H1 (cell line): ENCODE results near the gene VGF. TPM values are rescaled to one million over a fixed set of nuclear protein-coding genes. Genes with fewer than 3 reads are reported as not detected.
A peak's percentile ranks its signal among the peaks of the same experiment; 100 is the strongest.

Experiments
- CTBP2 ChIP-seq: IDR thresholded peaks from 2 replicates; pipeline ENCODE4 v1.7.0; 2011; ENCODE audit warnings: borderline replicate concordance, mild to moderate bottlenecking, moderate library complexity, mixed read lengths, low read length; ENCODE audit not compliant: insufficient read depth, insufficient read length
- E2F6 ChIP-seq: IDR thresholded peaks from 2 replicates; pipeline ENCODE4 v1.6.1; 2012; ENCODE audit warnings: inconsistent platforms
- GABPA ChIP-seq: IDR thresholded peaks from 2 replicates; pipeline ENCODE4 v1.6.1; 2011; ENCODE audit warnings: mild to moderate bottlenecking, low read length, moderate library complexity, borderline replicate concordance; ENCODE audit not compliant: insufficient read depth
- KDM1A ChIP-seq: fragments of 200-600, 300-600 bp; sonication (generic); IDR thresholded peaks from 2 replicates; pipeline ENCODE4 v1.7.1; 2016; ENCODE audit warnings: mild to moderate bottlenecking, low read length, borderline replicate concordance
- SIRT6 ChIP-seq: IDR thresholded peaks from one replicate; pipeline ENCODE4 v1.7.1; 2012; ENCODE audit warnings: low read length, inconsistent platforms
- SP1 ChIP-seq: IDR thresholded peaks from 2 replicates; pipeline ENCODE4 v1.6.1; 2011; ENCODE audit warnings: low read depth, low read length
- SUZ12 ChIP-seq: fragments of 200-600 bp; sonication (generic); IDR thresholded peaks from 2 replicates; pipeline ENCODE4 v1.6.1; 2012; ENCODE audit warnings: mild to moderate bottlenecking, inconsistent platforms, low read length, moderate library complexity, mixed read lengths
- TBP ChIP-seq: IDR thresholded peaks from 2 replicates; pipeline ENCODE4 v1.6.1; 2011; ENCODE audit warnings: low read depth, low read length, improper control_type of control experiment
- TCF12 ChIP-seq: IDR thresholded peaks from 2 replicates; pipeline ENCODE4 v1.6.1; 2011; ENCODE audit warnings: low read depth, mild to moderate bottlenecking, low read length
- polyA plus RNA-seq, 7 experiments: library from polyadenylated mRNA; depleted of rRNA in 3 of 7; stranded (reverse) in 5 of 7; unstranded in 2 of 7; fragments of >200 nt in 5 of 7; fragments of 200-250 nt in 2 of 7; gene quantifications; 1 replicate in 5 of 7; 2 replicates in 1 of 7; 4 replicates in 1 of 7; pipeline versions ENCODE4 v1.2.1 to v1.2.3, GENCODE V29; 2011 to 2013; ENCODE audit warnings: missing spikeins in 2 of 7, mixed read lengths in 2 of 7
- total RNA-seq: library from RNA; stranded (reverse); fragmentation: NEBNext Ultra II Directional; extraction: Animal tissue kit (Norgen Biotek cat#: 25700); gene quantifications from 2 replicates; pipeline ENCODE4 v1.2.1, GENCODE V29; 2021

VGF gene
- total and polyA plus RNA-seq, 2 of the 8 experiments (the other 6 are each of a cell fraction or from before 2014, with no cell fraction given), result 1.6 to 7.0 TPM

DNA sequence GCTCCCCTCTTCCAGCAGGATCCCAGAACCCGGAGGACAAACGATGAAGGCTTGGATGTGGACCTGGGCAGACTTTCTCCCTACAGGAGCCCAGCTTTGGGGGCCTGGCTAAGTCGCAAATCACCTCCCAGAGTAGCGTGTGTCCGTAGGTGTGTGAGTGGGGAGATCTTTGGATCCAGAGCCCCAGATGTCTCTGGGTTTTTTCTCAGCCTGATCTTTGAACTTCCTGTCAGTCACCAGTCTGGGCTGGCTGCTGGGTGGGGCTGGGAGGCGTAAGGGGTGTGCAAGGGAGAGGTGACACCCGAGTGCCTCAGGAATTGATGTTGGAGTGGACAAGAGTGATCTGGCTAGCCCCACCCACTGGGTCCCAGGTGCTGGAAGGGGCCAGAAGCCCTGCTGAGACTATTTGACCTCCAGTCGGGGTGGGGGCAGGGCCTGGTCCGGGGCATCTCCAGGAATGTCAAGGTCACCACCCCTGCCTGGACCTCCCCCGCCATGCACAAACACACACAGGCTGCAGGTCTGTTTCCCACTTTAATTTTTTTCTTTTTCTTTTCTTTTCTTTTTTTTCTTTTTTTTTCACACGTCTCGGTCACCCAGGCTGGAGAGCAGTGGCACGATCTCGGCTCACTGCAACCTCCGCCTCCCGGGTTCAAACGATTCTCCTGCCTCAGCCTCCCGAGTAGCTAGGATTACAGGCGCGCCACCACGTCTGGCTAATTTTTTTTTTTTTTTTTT is 35.7 kb upstream of the VGF start, which contains the start of gene MOGAT3 (continued):
- TF ChIP-seq E2F6, result no peak
- peak; percentile 56; the same call in 1 of the 2 replicates for TF ChIP-seq SP1
- TF ChIP-seq TCF12, result peak; percentile 78; the same call in 1 of the 2 replicates
- no peak for TF ChIP-seq KDM1A
- no peak for TF ChIP-seq SIRT6
- TF ChIP-seq GABPA, result no peak
- TF ChIP-seq SUZ12, result no peak
- TF ChIP-seq TBP, result no peak
- peak; percentile 45 for TF ChIP-seq CTBP2
